AG08396 (cell line): Measurements from ENCODE around the gene CCDC88A.
A peak's percentile ranks its signal among the peaks of the same experiment; 100 is the strongest.
"Not testable (repeated sequence)": the region's sequence is repeated elsewhere in the genome, so short reads cannot be mapped to it uniquely, and the experiment has no call there.

Experiments used
- DNase-seq: peaks from one replicate; pipeline ENCODE4 v3.0.0; 2012; ENCODE audit warnings: low spot score, mixed read lengths

The CCDC88A gene

GRCh38 chr2:55371376-55371775, 48.3 kb downstream of the CCDC88A start:
- DNase-seq, result no peak

GRCh38 chr2:55370208-55370607, 49.4 kb downstream of the CCDC88A start:
- no peak for DNase-seq

- DNase-seq, result no peak
Observed at GRCh38 chr2:55365303-55365702, 54.4 kb downstream of the CCDC88A start.

GRCh38 chr2:55364189-55365055, 55.2 kb downstream of the CCDC88A start:
- DNase-seq, result peak; percentile 70

DNA sequence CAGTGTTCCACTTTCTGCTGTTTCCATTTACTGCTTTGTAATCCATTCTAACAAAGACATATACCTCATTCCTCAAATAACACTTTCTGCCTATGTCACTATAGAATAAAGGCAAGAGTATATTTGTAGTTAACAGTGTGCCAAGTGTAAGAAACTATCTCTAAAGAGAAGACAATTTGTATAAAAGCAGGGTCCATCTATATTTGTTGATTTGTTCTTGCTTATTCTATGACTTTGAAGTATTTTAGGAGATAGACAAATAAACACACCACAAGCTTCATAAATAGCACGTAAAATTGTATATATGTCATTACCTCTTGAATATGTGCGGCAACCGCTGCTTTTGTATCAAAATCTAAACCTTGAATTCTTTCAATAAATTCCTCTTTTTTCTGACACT, 56.0 kb downstream of the CCDC88A start:
- DNase-seq, result no peak

DNA sequence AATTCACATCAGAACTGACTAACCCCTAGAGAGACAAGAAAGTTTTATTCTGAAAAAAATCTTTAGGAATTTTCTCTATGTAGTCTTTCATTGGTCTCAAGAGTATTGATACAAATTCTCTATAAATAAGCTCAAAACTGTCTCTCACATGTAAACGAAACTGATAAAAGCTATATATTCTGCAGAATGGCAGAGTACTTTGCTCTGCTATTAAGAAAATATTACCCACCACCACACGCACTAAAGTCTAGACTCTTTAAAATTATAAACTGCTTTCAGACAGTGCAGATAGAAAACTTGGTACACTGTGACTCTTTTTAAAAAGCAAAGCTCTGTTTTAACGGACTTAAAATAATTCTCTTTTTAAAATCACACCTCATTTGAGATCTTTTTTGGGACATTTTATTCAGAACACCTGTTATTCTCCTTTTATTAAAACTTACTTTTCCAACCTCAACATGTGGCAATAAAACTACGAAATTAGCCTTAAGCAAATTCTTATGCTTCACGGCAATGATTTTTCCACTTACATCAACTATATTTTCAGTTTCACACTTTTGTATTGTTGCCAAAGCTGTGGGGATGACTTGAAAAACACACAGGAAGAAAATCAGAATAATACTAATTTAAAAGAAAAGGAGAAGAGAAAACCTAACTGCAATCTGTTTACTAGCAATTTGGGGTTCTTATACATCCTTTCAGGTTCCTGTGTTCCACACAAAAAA, 58.0 kb downstream of the CCDC88A start:
- DNase-seq, result no peak

GRCh38 chr2:55358451-55358850, 61.2 kb downstream of the CCDC88A start:
- no peak for DNase-seq

DNA sequence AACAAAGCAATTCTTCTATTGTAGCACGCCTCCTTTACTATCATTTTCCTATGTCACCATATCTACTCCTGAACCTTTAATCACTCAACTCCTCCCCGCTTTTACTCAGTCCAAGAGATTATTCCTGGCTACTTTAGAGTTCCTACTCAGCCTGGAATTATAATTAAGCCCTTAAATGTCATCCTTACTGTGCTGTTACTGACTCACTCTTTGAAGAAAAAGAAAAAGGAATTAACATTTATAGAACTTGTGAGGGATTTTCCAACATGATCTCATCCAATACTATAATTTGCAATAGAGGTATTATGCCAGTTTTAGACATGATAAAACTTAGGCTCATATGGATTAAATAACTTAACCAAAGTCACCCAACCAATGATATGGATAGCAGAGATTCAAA, 61.7 kb downstream of the CCDC88A start:
- DNase-seq, result no peak

DNA sequence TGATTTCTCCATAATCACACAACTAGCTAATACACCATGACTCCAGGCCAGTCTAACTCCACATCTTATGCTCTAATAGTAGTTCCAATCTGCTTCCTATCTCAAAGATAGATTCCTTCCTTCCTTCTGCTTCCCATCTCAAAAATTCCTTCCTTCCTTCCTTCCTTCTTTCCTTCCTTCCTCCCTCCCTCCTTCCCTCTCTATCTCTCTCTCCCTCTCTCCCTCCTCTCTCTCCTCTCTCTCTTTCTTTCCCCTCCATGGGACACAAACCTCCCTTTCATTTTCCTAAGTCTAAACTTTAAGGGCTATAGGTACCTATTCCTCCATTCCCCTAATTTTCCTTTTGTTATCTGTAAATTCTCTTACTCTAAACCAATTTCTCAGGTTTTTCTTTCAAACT, 62.5 kb downstream of the CCDC88A start:
- DNase-seq, result no peak

DNA sequence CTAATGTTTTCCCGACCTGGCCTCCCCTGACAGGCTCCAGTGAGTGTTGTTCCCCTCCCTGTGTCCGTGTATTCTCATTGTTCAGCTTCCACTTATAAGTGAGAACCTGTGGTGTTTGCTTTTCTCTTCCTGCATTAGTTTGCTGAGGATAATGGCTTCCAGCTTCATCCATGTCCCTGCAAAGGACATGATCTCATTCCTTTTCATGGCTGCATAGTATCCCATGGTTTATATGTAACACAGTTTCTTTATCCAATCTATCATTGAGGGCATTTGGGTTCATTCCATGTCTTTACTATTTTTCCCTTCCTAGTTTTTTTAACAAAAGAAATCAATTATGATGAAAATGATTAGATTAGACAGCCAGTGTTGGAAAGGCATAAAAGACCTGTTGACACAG, 63.5 kb downstream of the CCDC88A start:
- not testable (repeated sequence) for DNase-seq

DNA sequence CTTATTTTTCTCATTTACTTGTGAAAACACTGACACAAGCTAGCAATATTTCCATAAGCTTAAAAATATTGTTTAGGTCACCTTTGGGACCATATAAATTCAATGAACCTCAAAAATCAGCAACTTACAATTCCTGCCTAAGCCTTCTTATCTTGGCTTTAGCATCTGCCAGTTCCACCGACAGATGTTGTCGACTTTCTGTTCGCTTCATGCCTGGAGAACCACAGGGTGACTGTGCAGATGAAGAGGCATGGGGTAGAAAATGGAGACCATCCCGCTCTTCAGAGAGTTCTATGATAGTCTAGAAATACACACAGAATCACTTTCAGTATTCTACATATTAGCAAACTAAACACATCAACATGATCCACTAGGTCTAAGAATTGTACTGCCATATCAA, 64.2 kb downstream of the CCDC88A start:
- no peak for DNase-seq

DNA sequence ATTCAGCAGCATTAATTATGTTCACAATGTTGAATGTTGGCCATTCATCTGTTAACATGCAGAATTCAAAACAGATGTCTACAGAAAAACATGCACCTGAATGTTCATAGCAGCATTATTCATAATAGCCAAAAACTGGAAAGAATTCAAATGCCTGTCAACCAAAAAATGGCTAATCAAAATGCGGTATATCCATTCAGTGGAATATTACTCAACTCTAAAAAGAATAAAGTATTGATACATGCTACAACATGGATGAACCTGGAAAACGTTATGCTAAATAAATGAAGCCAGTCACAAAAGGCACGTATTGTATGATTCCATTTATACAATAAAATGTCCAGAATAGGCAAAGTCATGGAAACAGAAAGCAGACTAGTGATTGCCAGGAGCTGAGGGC, 68.0 kb downstream of the CCDC88A start:
- no peak for DNase-seq

GRCh38 chr2:55345064-55345463, 74.6 kb downstream of the CCDC88A start:
- DNase-seq, result no peak

- DNase-seq, result no peak
Observed at GRCh38 chr2:55338268-55338667, 81.4 kb downstream of the CCDC88A start.

GRCh38 chr2:55334728-55335127, 84.9 kb downstream of the CCDC88A start:
- no peak for DNase-seq

DNA sequence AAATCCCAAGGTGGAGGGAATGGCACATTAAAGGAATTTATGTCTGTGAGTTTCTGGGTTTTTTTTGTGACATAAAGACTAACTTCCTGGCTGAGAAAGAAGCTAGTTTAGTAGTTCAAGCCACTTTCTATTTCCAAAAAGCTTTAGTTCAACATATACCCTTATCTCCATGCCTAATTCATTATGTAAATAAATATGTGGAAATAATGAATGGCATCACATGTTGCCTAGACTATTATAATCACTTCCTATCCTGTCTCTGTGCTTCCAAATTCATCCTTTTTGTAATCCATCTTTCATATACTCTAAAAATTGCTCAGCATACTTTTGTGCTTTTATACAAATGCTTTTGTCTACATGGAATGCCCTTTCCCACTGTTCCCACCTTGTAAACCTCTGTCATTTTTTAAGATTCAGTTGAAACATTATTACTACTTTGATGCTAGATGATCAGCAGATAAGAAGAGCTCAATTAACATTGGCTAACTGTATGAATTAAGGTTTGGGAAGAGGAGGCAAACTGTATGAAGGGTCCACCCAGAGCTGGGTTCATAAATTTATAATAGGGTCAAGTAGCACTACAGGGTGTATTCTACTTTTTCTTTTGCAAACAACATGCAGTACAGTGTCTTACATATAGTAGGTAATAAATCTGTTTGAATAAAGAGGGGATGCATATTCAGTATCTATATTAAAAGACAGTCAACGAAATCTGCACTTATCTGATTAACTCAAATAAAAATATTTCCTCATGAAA, 88.9 kb downstream of the CCDC88A start:
- no peak for DNase-seq

DNA sequence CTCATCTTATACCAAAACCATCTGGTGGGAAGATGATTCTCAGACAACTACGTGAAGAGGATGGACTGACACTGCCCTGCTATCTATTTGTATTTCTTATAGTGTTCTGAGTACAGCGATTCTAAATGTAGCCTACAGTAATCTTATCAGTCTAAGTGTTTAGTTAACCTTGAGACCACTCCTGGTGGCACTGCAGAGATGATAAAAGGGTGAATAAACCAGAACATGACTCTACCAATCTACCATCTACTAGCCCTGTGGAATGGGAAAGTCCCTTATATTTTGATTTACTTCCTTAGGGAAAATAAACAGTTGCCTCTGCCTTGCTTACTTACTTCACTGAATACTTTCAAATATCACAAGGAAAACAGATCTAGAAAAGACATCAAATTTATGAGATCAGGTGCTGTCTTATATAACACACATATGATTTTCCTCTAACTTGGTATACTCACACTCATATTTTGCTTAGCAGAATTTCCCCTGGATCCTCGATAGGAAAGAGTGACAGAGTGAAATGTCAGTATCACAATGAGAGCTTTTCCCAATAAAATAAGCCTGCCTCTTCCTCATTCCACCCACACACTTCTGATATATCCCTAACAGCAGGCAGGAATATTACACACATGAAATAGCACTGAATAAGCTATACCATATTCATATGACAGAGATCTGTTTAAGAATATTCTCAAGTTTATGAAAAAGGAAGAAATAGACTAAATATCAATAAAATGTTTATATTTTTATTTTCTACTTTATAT, 92.0 kb downstream of the CCDC88A start:
- DNase-seq, result no peak

- DNase-seq, result no peak
Observed at GRCh38 chr2:55314985-55315384, 104.7 kb downstream of the CCDC88A start.

DNA sequence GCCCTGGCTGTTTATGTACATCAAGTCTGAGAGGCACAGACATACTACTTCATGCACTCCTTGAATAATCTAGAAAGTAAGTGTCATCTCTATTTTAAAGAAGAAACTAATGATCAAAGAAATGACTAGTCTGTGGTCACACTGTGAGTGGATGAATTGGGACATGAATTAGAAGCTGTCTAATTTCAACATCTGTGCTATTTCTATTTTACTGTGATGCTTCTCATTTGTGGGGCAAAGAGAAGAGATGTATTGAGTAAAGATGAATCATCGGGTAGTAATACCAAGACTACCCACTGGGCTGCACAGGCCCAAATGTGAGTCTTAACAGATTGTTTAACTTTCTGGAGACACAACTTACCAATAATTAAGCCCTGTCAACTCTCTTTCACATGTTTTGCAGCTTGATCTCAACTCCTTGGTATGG, 108.2 kb downstream of the CCDC88A start:
- peak; percentile 29 for DNase-seq

GRCh38 chr2:55309446-55309845, 110.2 kb downstream of the CCDC88A start:
- DNase-seq, result peak; percentile 18

GRCh38 chr2:55302241-55302640, 117.4 kb downstream of the CCDC88A start:
- no peak for DNase-seq

DNA sequence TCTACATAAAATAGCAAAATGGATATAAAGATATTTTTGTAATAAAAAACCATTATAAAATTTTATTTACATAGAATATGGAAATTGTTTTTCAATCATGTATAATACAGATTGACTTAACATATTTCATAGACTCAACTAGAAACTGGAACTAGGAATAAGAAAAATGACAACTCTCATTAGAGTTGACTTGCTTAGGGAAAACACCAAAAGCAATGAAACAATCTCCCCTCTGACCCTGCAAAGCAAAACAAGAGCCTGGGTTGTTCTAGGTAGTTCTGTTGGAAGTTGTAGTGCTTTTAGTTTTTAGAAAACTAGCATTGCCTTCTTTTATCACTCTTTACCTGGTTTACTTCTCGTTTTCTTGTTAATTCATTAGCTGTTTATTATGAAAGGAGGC, 118.4 kb downstream of the CCDC88A start:
- DNase-seq, result no peak
